ENCODE measurements around the gene EEIG1.
A peak's percentile ranks its signal among the peaks of the same experiment; 100 is the strongest.

EEIG1 gene

DNA sequence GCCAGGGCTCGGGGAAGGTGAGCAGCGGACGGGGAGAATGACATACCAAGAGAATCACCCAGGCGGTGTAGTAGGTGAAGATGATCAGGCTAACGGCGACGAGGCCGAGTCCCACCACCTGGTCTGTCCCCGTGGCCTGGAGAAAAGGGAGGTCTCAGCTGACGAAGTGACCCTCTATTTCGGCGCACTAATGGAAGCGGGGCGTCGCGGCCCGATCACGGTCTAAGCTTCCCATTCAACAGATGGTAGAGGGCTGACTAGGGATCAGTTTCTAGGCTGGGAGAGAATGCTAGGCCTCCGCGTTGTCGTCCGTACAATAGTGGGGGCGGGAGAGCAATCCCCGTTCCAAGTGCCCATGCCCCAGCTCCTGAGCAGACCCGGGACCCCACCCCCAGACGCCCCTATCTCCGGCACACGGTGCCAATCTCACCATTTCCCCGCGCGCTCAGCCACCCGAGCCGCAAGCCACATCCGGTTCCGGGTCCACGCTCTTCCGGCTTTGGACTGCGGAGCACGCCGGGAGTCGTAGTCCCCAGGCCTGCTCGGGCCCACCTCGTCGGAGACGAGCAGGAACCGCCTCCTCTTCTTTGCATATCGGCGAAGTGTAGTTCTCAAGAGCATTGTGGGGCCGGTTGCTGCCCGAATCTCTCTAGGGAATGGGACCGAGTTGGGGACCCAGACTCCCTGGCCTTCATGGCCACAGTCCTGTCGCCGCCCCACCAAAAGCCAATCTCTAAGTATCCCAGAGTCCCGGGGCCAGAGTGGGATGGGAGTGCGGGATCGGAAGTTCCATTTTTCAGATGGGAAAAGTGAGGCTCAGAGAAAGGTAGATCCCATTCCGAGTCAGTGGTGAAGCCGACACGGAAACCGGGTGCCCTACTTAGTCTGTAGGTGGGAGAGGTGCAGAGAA lies 43.1 kb downstream of the EEIG1 start, which contains the start of gene DPM2:
Gene DPM2, minus strand, starts transcription at position 467 of the 910 bp plus-strand sequence. Its CDS starts 34 bp downstream, at position 433.
- DNase-seq: peak; percentile 53

DNA sequence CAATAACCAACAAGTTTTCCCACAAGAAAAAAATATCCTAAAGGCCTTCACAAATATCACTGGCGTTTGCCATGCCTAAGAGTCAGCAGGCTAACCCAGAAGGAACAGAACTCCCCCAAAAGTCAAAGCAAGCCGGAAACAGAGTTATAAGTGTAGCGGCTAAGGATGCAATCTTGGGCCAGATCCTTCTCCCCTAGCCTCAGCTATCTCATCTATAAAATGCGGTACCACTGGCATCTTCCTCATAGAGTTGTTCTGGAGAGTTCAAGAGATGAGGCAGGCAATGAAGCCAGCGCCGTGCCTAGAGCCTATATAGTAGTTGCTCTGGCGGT lies 43.8 kb downstream of the EEIG1 start:
- DNase-seq: no peak

DNA sequence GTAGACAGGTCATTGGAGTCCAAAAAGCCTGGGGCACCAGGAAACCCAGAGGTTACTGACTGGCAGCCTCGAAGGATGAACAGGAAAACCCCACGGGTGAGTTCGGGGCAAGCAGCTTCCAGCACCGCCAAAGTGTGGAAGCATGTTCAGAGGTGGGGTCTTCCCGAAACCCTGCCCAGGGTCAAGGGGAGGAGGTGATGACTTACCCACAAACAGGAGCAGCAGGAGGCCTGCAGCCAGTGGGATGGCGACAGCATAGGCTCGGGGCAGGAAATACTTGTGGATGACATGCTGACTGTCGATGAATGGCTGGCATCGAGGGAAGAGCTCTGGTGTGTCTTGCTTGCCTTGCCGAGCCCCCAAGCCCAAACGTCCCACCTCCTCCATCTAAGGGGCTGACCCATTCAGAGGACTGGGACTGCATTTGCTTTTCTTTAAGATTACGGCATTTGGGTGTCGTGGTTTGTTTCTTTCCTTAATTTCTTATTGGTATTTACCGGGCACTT lies 44.4 kb downstream of the EEIG1 start:
- no peak for DNase-seq

GRCh38 chr9:127935765-127936221 lies 45.0 kb downstream of the EEIG1 start:
- DNase-seq: no peak

DNA sequence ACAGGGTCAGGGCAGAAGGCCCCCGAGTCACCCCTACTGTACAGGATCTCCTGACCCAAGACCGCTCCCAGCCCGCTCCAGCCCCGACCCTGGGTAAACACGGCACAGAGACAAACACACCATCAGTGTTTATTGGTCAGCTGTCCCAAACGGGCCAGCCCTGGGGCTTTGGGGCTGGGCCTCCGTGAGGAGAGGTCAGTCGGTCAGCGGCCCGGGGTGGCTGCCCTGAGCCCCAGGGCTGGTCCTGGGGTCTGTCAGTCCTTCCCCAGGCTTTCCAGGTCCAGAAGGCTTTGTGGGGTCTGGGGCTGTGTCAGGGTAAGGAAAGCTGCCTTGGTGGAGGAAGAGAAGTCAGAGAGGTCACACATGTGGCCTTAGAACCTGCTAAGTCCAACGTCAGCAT lies 45.8 kb downstream of the EEIG1 start:
- no peak for DNase-seq

DNA sequence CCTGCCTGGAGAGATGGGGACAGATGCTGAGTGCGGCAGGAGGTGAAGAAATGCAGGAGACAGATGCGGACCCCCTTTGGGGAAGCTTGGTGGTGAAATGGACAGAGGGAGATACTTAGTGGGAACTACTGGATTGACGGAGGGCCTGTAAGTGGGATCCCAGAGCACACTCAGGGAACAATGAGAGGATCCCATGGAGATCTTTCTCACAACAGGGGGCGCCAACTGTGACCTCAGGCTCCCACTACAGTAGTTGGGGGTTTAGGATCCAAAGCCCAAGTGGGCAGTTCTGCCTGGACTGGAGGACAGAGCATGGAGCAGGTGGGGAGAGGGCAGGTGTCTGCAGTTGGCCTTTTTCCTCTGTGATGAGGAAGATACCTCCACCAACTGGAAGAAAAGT lies 46.5 kb downstream of the EEIG1 start:
- DNase-seq: no peak

DNA sequence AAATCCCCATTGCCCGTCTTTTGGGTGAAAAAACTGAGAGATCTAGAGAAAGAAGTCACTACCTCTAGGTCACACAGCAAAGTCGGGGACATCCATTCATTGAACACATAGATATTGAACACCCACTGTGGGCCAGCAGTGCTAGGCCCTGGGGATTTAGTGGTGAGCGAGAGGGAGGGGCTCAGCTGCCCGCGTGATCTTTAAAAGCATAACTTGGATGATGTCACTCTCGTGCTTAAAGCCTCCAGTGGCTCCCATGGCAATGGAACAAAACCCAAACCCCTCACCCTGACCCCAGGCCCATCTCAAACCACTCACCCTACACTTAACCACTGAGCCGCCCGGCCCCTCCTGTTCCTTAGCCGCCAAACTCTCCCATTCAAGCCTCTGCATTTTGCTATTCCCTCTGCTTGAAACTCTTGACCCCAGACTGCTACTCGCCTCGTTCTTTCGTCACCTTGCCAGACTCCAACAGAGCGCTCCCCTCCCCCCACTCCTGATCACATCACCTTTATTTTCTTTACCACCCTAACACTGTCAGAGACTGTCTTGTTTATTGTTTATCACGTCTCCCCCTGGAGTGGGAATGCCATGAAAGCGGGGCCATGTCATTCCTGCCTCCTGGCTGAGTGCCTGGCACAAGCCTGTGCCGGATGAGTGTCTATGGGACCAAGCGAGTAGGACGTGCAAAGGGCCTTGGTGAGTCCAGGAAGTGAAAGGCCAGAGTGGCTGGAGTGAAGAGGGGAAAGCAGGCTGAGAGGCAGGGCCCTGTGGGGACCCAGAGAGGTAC lies 49.5 kb downstream of the EEIG1 start:
- no peak for DNase-seq

All from COR-L47 (cell line).